Measurements from ENCODE around the gene SUPT16H. TPM values are rescaled to one million over a fixed set of nuclear protein-coding genes. Genes with fewer than 3 reads are reported as not detected.

Gene SUPT16H
- total and polyA plus RNA-seq, 2 of the 13 experiments (the other 11 are each of a cell fraction or from before 2014, with no cell fraction given): 77.5 to 230 TPM

GRCh38 chr14:21383848-21384493 is at the start of gene SUPT16H (continued):
- TF ChIP-seq TFAP4 (IDR thresholded peaks at IDR 0.05; ENCODE audit: borderline replicate concordance, low read depth): 0 out of 2 replicates have a peak, but pooled peaks have one; percentile 6
- TF ChIP-seq ZNF616 (CRISPR knock-in tag; IDR thresholded peaks at IDR 0.05; ENCODE audit: low read depth): no peak
- TF ChIP-seq, protein P1, sequence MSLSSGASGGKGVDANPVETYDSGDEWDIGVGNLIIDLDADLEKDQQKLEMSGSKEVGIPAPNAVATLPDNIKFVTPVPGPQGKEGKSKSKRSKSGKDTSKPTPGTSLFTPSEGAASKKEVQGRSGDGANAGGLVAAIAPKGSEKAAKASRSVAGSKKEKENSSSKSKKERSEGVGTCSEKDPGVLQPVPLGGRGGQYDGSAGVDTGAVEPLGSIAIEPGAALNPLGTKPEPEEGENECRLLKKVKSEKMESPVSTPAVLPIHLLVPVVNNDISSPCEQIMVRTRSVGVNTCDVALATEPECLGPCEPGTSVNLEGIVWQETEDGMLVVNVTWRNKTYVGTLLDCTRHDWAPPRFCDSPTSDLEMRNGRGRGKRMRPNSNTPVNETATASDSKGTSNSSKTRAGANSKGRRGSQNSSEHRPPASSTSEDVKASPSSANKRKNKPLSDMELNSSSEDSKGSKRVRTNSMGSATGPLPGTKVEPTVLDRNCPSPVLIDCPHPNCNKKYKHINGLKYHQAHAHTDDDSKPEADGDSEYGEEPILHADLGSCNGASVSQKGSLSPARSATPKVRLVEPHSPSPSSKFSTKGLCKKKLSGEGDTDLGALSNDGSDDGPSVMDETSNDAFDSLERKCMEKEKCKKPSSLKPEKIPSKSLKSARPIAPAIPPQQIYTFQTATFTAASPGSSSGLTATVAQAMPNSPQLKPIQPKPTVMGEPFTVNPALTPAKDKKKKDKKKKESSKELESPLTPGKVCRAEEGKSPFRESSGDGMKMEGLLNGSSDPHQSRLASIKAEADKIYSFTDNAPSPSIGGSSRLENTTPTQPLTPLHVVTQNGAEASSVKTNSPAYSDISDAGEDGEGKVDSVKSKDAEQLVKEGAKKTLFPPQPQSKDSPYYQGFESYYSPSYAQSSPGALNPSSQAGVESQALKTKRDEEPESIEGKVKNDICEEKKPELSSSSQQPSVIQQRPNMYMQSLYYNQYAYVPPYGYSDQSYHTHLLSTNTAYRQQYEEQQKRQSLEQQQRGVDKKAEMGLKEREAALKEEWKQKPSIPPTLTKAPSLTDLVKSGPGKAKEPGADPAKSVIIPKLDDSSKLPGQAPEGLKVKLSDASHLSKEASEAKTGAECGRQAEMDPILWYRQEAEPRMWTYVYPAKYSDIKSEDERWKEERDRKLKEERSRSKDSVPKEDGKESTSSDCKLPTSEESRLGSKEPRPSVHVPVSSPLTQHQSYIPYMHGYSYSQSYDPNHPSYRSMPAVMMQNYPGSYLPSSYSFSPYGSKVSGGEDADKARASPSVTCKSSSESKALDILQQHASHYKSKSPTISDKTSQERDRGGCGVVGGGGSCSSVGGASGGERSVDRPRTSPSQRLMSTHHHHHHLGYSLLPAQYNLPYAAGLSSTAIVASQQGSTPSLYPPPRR (CRISPR knock-in tag; IDR thresholded peaks at IDR 0.05; ENCODE audit: borderline replicate concordance): no peak
- TF ChIP-seq ZNF564 (CRISPR knock-in tag; IDR thresholded peaks at IDR 0.05): 0 out of 2 replicates have a peak, but pooled peaks have one; percentile 13
- TF ChIP-seq RBM22 (optimal IDR thresholded peaks at IDR 0.05; ENCODE audit: low read length): no peak
- TF ChIP-seq ATF7-NPFF (CRISPR knock-in tag; IDR thresholded peaks at IDR 0.05; ENCODE audit: low read depth): 0 out of 2 replicates have a peak, but pooled peaks have one; percentile 40
- peak; percentile 82 for TF ChIP-seq TBL1XR1 (IDR thresholded peaks at IDR 0.05; ENCODE audit: borderline replicate concordance, low read length, partially characterized antibody)
- peak; percentile 69; the same call in 1 of the 2 replicates for TF ChIP-seq TP53 (CRISPR knock-in tag; conservative IDR thresholded peaks at IDR 0.05)
- TF ChIP-seq ZFP1 (CRISPR knock-in tag; IDR thresholded peaks at IDR 0.05): no peak; the same call in 1 of the 2 replicates
- TF ChIP-seq NFKBIZ (CRISPR knock-in tag; IDR thresholded peaks at IDR 0.05): no peak
- TF ChIP-seq RFX1 (IDR thresholded peaks at IDR 0.05): no peak
- TF ChIP-seq YEATS4 (CRISPR knock-in tag; IDR thresholded peaks at IDR 0.05; ENCODE audit: borderline replicate concordance): peak; percentile 96
- TF ChIP-seq, protein P2, sequence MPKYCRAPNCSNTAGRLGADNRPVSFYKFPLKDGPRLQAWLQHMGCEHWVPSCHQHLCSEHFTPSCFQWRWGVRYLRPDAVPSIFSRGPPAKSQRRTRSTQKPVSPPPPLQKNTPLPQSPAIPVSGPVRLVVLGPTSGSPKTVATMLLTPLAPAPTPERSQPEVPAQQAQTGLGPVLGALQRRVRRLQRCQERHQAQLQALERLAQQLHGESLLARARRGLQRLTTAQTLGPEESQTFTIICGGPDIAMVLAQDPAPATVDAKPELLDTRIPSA (CRISPR knock-in tag; IDR thresholded peaks at IDR 0.05; ENCODE audit: borderline replicate concordance): no peak
- 0 out of 2 replicates have a peak, but pooled peaks have one; percentile 43 for TF ChIP-seq ZNF816 (CRISPR knock-in tag; IDR thresholded peaks at IDR 0.05; ENCODE audit: borderline replicate concordance)
- no peak; the same call in 1 of the 2 replicates for TF ChIP-seq ZNF589 (CRISPR knock-in tag; conservative IDR thresholded peaks at IDR 0.05)
- peak; percentile 46 for TF ChIP-seq RXRA (CRISPR knock-in tag; IDR thresholded peaks at IDR 0.05)
- peak; percentile 85; the same call in 1 of the 2 replicates for TF ChIP-seq KLF9 (CRISPR knock-in tag; IDR thresholded peaks at IDR 0.05; ENCODE audit: low read depth)
- TF ChIP-seq MAFF (IDR thresholded peaks at IDR 0.05; ENCODE audit: low read depth, low read length): peak; percentile 49; the same call in 1 of the 2 replicates
- TF ChIP-seq, protein P3, sequence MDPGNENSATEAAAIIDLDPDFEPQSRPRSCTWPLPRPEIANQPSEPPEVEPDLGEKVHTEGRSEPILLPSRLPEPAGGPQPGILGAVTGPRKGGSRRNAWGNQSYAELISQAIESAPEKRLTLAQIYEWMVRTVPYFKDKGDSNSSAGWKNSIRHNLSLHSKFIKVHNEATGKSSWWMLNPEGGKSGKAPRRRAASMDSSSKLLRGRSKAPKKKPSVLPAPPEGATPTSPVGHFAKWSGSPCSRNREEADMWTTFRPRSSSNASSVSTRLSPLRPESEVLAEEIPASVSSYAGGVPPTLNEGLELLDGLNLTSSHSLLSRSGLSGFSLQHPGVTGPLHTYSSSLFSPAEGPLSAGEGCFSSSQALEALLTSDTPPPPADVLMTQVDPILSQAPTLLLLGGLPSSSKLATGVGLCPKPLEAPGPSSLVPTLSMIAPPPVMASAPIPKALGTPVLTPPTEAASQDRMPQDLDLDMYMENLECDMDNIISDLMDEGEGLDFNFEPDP (CRISPR knock-in tag; conservative IDR thresholded peaks at IDR 0.05): no peak
- TF ChIP-seq, protein P4, sequence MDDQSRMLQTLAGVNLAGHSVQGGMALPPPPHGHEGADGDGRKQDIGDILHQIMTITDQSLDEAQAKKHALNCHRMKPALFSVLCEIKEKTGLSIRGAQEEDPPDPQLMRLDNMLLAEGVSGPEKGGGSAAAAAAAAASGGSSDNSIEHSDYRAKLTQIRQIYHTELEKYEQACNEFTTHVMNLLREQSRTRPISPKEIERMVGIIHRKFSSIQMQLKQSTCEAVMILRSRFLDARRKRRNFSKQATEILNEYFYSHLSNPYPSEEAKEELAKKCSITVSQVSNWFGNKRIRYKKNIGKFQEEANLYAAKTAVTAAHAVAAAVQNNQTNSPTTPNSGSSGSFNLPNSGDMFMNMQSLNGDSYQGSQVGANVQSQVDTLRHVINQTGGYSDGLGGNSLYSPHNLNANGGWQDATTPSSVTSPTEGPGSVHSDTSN (CRISPR knock-in tag; IDR thresholded peaks at IDR 0.05; ENCODE audit: borderline replicate concordance): 0 out of 2 replicates have a peak, but pooled peaks have one; percentile 68
- TF ChIP-seq PRMT3 (CRISPR knock-in tag; IDR thresholded peaks at IDR 0.05; ENCODE audit: borderline replicate concordance, low read depth): no peak

Measured in HepG2 (cell line).